ENCODE results near the gene LSM7.

- TF ChIP-seq POLR2A (IDR thresholded peaks at IDR 0.05; ENCODE audit: low read length), result no peak
- TF ChIP-seq GATA1 (IDR thresholded peaks at IDR 0.05; ENCODE audit: low read depth, low read length), result no peak
Measured at GRCh38 chr19:2329149-2329478, 728 bp upstream of the LSM7 start.

Data from erythroblast (primary cell).